Stromal cell of bone marrow (primary cell): ENCODE measurements around the gene PSMD5.

Experiments used
- DNase-seq: peaks from one replicate; pipeline ENCODE4 v3.0.0-alpha.2; 2012; ENCODE audit warnings: low read depth

The PSMD5 gene

GRCh38 chr9:120842685-120843485, at the start of gene PSMD5:
Gene PSMD5, minus strand, starts transcription at chr9:120842922. Its CDS starts 13 bp downstream, at chr9:120842909.
- DNase-seq: peak; percentile 100

GRCh38 chr9:120891884-120892747, 49.4 kb upstream of the PSMD5 start:
- no peak for DNase-seq

- no peak for DNase-seq
Observed at GRCh38 chr9:120891245-120891883, 48.6 kb upstream of the PSMD5 start.

GRCh38 chr9:120890320-120891244, 47.9 kb upstream of the PSMD5 start:
- DNase-seq: no peak

GRCh38 chr9:120889606-120890271, 47.0 kb upstream of the PSMD5 start:
- no peak for DNase-seq

GRCh38 chr9:120888626-120889025, 45.9 kb upstream of the PSMD5 start:
- no peak for DNase-seq

GRCh38 chr9:120886490-120886967, 43.8 kb upstream of the PSMD5 start:
- peak; percentile 86 for DNase-seq

- DNase-seq: no peak
Observed at GRCh38 chr9:120885958-120886357, 43.2 kb upstream of the PSMD5 start.

- no peak for DNase-seq
Observed at GRCh38 chr9:120885457-120885856, 42.7 kb upstream of the PSMD5 start.

- no peak for DNase-seq
Observed at GRCh38 chr9:120883608-120883996, 40.9 kb upstream of the PSMD5 start.

- DNase-seq: no peak
Observed at GRCh38 chr9:120882935-120883607, 40.3 kb upstream of the PSMD5 start.

- DNase-seq: no peak
Observed at GRCh38 chr9:120879446-120879845, 36.7 kb upstream of the PSMD5 start.

GRCh38 chr9:120878188-120879130, 35.7 kb upstream of the PSMD5 start:
- DNase-seq: no peak

- DNase-seq: no peak
Observed at GRCh38 chr9:120877276-120878034, 34.7 kb upstream of the PSMD5 start.

GRCh38 chr9:120876842-120877240, 34.1 kb upstream of the PSMD5 start, which contains the start of gene PHF19:
Gene PHF19, minus strand, starts transcription at chr9:120877188. Its CDS starts 2,447 bp downstream, at chr9:120874741.
- no peak for DNase-seq

GRCh38 chr9:120875954-120876841, 33.5 kb upstream of the PSMD5 start:
- DNase-seq: peak; percentile 77

GRCh38 chr9:120875643-120875953, 32.9 kb upstream of the PSMD5 start:
- no peak for DNase-seq
